Cardiac fibroblast (primary cell): Measurements from ENCODE around the gene ARHGDIB.
A peak's percentile ranks its signal among the peaks of the same experiment; 100 is the strongest.

Experiments used
- DNase-seq, 2 donors: peaks; one replicate each; pipeline versions ENCODE4 v3.0.0 to v3.0.0-alpha.2; 2010; ENCODE audit warnings: low read depth in 2 of 2
- H3K4me3 ChIP-seq, 2 donors: replicated peaks in 1 of 2; 1 replicate in 1 of 2; 2 replicates in 1 of 2; pipeline ENCODE4 v1.5.1; 2011; ENCODE audit warnings: low read depth in 2 of 2, low read length in 2 of 2, mild to moderate bottlenecking in 2 of 2, moderate library complexity in 1 of 2
- CTCF ChIP-seq: IDR thresholded peaks from one replicate; pipeline ENCODE4 v1.5.1; 2011; ENCODE audit warnings: low read depth, mild to moderate bottlenecking, low read length, inconsistent platforms

Gene ARHGDIB

GRCh38 chr12:14993537-14994266 lies 32.3 kb upstream of the ARHGDIB start:
- DNase-seq: peak; percentile 63 to 74
- no peak for TF ChIP-seq CTCF
- H3K4me3 ChIP-seq: no peak overlapping the region

GRCh38 chr12:14993117-14993516 lies 31.7 kb upstream of the ARHGDIB start:
- peak in 1 of 2 donors; percentile 17 for DNase-seq
- no peak for TF ChIP-seq CTCF
- H3K4me3 ChIP-seq: no peak overlapping the region

GRCh38 chr12:14992673-14993072 lies 31.3 kb upstream of the ARHGDIB start:
- TF ChIP-seq CTCF: no peak
- no peak overlapping the region for H3K4me3 ChIP-seq
- DNase-seq: no peak

GRCh38 chr12:14991069-14991468 lies 29.7 kb upstream of the ARHGDIB start:
- TF ChIP-seq CTCF: no peak
- no peak overlapping the region for H3K4me3 ChIP-seq
- no peak for DNase-seq

- no peak for TF ChIP-seq CTCF
- H3K4me3 ChIP-seq: no peak overlapping the region
- no peak for DNase-seq
Measured at GRCh38 chr12:14989790-14990189, 28.4 kb upstream of the ARHGDIB start.

- DNase-seq: no peak
- H3K4me3 ChIP-seq: no peak overlapping the region
- no peak for TF ChIP-seq CTCF
Measured at GRCh38 chr12:14988035-14988434, 26.6 kb upstream of the ARHGDIB start.

GRCh38 chr12:14986449-14986848 lies 25.0 kb upstream of the ARHGDIB start:
- TF ChIP-seq CTCF: no peak
- no peak overlapping the region for H3K4me3 ChIP-seq
- no peak for DNase-seq
